ENCODE data around the gene UCMA. TPM values are rescaled to one million over a fixed set of nuclear protein-coding genes. Genes with fewer than 3 reads are reported as not detected.

UCMA gene
- total RNA-seq, 2 experiments from 2014 or later, result not detected

GRCh38 chr10:13224210-13224995 is 9.8 kb downstream of the UCMA start:
- no peaks in the 10 kb centered on the region for H3K9me3 ChIP-seq (ENCODE audit: control insufficient read depth in 1 of 2, insufficient read depth in 1 of 2, low read length in 2 of 2)
- H3K36me3 ChIP-seq (ENCODE audit: insufficient read depth, low read length), result no peaks in the 10 kb centered on the region
- ATAC-seq (ENCODE audit: poor library complexity) (no peak), DNase-seq (no peak)
- CTCF ChIA-PET, result no interaction called here
- no peaks in the 10 kb centered on the region for H3K36me3 Mint-ChIP-seq (ENCODE audit: low read depth)
- H3K27me3 Mint-ChIP-seq, result no peaks in the 10 kb centered on the region
- POLR2A ChIA-PET, result no interaction called here
- no peaks in the 10 kb centered on the region for H3K9me3 Mint-ChIP-seq
- H3K27ac Mint-ChIP-seq, result no peak overlapping the region
- no peaks in the 10 kb centered on the region for H3K27me3 ChIP-seq (ENCODE audit: control insufficient read depth in 1 of 2, insufficient read depth in 2 of 2, low read length in 2 of 2)
- no peak overlapping the region for H3K4me3 Mint-ChIP-seq
- no peaks in the 10 kb centered on the region for H3K4me1 ChIP-seq (ENCODE audit: insufficient read depth, low read length)
- intact Hi-C loops (cut with DNase I, micrococcal nuclease), result no loop called here
- H3K27ac ChIP-seq (ENCODE audit: low read depth in 1 of 2, low read length in 2 of 2), result no peak overlapping the region
- no peaks in the 10 kb centered on the region for H3K4me1 Mint-ChIP-seq (ENCODE audit: low read depth)
- H3K4me3 ChIP-seq (ENCODE audit: low read length), result no peak overlapping the region
- TF ChIP-seq CTCF (IDR thresholded peaks at IDR 0.05), result no peak

- Mint-ChIP-seq H3K4me1 (ENCODE audit: low read depth) (no peaks in the 10 kb centered on the region), H3K4me3 (no peak overlapping the region), H3K27me3 (no peaks in the 10 kb centered on the region), H3K9me3 (no peaks in the 10 kb centered on the region), H3K36me3 (ENCODE audit: low read depth) (no peaks in the 10 kb centered on the region), H3K27ac (no peak overlapping the region)
- intact Hi-C loops (cut with DNase I, micrococcal nuclease), result no loop called here
- CTCF ChIA-PET, result no interaction called here
- no peak overlapping the region for H3K27ac ChIP-seq (ENCODE audit: low read depth in 1 of 2, low read length in 2 of 2)
- DNase-seq (no peak), ATAC-seq (ENCODE audit: poor library complexity) (no peak)
- no peak overlapping the region for H3K4me3 ChIP-seq (ENCODE audit: low read length)
- POLR2A ChIA-PET, result no interaction called here
- no peak for TF ChIP-seq CTCF (IDR thresholded peaks at IDR 0.05)
- H3K36me3 ChIP-seq (ENCODE audit: insufficient read depth, low read length), result no peaks in the 10 kb centered on the region
- H3K27me3 ChIP-seq (ENCODE audit: control insufficient read depth in 1 of 2, insufficient read depth in 2 of 2, low read length in 2 of 2), result no peaks in the 10 kb centered on the region
- no peaks in the 10 kb centered on the region for H3K9me3 ChIP-seq (ENCODE audit: control insufficient read depth in 1 of 2, insufficient read depth in 1 of 2, low read length in 2 of 2)
- no peaks in the 10 kb centered on the region for H3K4me1 ChIP-seq (ENCODE audit: insufficient read depth, low read length)
Measured at GRCh38 chr10:13223241-13223640, 10.9 kb downstream of the UCMA start.

GRCh38 chr10:13222566-13222965 is 11.6 kb downstream of the UCMA start:
- Histone ChIP-seq H3K4me1 (ENCODE audit: insufficient read depth, low read length) (no peaks in the 10 kb centered on the region), H3K9me3 (ENCODE audit: control insufficient read depth in 1 of 2, insufficient read depth in 1 of 2, low read length in 2 of 2) (no peaks in the 10 kb centered on the region), H3K27ac (ENCODE audit: low read depth in 1 of 2, low read length in 2 of 2) (no peak overlapping the region), H3K27me3 (ENCODE audit: control insufficient read depth in 1 of 2, insufficient read depth in 2 of 2, low read length in 2 of 2) (no peaks in the 10 kb centered on the region), H3K36me3 (ENCODE audit: insufficient read depth, low read length) (no peaks in the 10 kb centered on the region), H3K4me3 (ENCODE audit: low read length) (no peak overlapping the region)
- Mint-ChIP-seq H3K4me1 (ENCODE audit: low read depth) (no peaks in the 10 kb centered on the region), H3K27me3 (no peaks in the 10 kb centered on the region), H3K27ac (no peak overlapping the region), H3K36me3 (ENCODE audit: low read depth) (no peaks in the 10 kb centered on the region), H3K9me3 (no peaks in the 10 kb centered on the region), H3K4me3 (no peak overlapping the region)
- intact Hi-C loops (cut with DNase I, micrococcal nuclease), result no loop called here
- ChIA-PET POLR2A (no interaction called here), CTCF (no interaction called here)
- TF ChIP-seq CTCF (IDR thresholded peaks at IDR 0.05), result no peak
- ATAC-seq (ENCODE audit: poor library complexity), result no peak
- no peak for DNase-seq

All from CD4-positive, alpha-beta T cell (primary cell).